NCI-H2107 treated with DMSO at 0.1 percent for 48 hours (cell line): Measurements from ENCODE around the gene TMEM179.
"Not testable (repeated sequence)": the region's sequence is repeated elsewhere in the genome, so short reads cannot be mapped to it uniquely, and the experiment has no call there.

Source experiments
- DNase-seq: peaks from one replicate; lab custom pipeline; 2025; ENCODE audit not compliant: unreplicated experiment; lab: John Stamatoyannopoulos, UW

Gene TMEM179

GRCh38 chr14:104638190-104638589 lies 33.6 kb upstream of the TMEM179 start:
- no peak for DNase-seq

GRCh38 chr14:104637546-104638003 lies 33.0 kb upstream of the TMEM179 start:
- no peak for DNase-seq

GRCh38 chr14:104636846-104637545 lies 32.4 kb upstream of the TMEM179 start:
- DNase-seq, result not testable (repeated sequence)

GRCh38 chr14:104636131-104636530 lies 31.6 kb upstream of the TMEM179 start:
- DNase-seq, result no peak

- DNase-seq, result no peak
Measured at GRCh38 chr14:104635717-104636116, 31.1 kb upstream of the TMEM179 start.

GRCh38 chr14:104634886-104635570 lies 30.5 kb upstream of the TMEM179 start:
- no peak for DNase-seq

GRCh38 chr14:104634138-104634760 lies 29.7 kb upstream of the TMEM179 start:
- DNase-seq, result no peak

GRCh38 chr14:104633276-104634137 lies 28.9 kb upstream of the TMEM179 start:
- no peak for DNase-seq

- no peak for DNase-seq
Measured at GRCh38 chr14:104632781-104633180, 28.2 kb upstream of the TMEM179 start.

GRCh38 chr14:104624939-104625338 lies 20.4 kb upstream of the TMEM179 start:
- no peak for DNase-seq

GRCh38 chr14:104614126-104614812 lies 9.7 kb upstream of the TMEM179 start:
- no peak for DNase-seq

- DNase-seq, result no peak
Measured at GRCh38 chr14:104611881-104612280, 7.3 kb upstream of the TMEM179 start.

- no peak for DNase-seq
Measured at GRCh38 chr14:104610749-104611310, 6.3 kb upstream of the TMEM179 start.

GRCh38 chr14:104609666-104610065 lies 5.1 kb upstream of the TMEM179 start:
- no peak for DNase-seq

GRCh38 chr14:104603711-104604401 lies 716 bp downstream of the TMEM179 start:
- peak; percentile 40 for DNase-seq

GRCh38 chr14:104602933-104603325 lies 1.6 kb downstream of the TMEM179 start:
- DNase-seq, result no peak

GRCh38 chr14:104602315-104602932 lies 2.1 kb downstream of the TMEM179 start:
- no peak for DNase-seq

GRCh38 chr14:104601786-104602185 lies 2.8 kb downstream of the TMEM179 start:
- no peak for DNase-seq

- DNase-seq, result no peak
Measured at GRCh38 chr14:104600805-104601204, 3.8 kb downstream of the TMEM179 start.
